Muscle layer of colon (tissue), 2 donors: ENCODE measurements around the gene LST1.

Experiments used
- H3K27ac ChIP-seq: one replicate; pipeline ENCODE4 v1.7.0; 2013; ENCODE audit warnings: low read depth, mild to moderate bottlenecking, low read length, moderate library complexity
- H3K27me3 ChIP-seq, 2 donors: one replicate each; pipeline ENCODE4 v1.7.0; 2013; ENCODE audit warnings: low read length in 2 of 2, mild to moderate bottlenecking in 2 of 2; ENCODE audit not compliant: insufficient read depth in 2 of 2, control insufficient read depth in 1 of 2
- H3K36me3 ChIP-seq: one replicate; pipeline ENCODE4 v1.7.0; 2013; ENCODE audit warnings: mild to moderate bottlenecking, low read length; ENCODE audit not compliant: insufficient read depth
- H3K4me1 ChIP-seq: one replicate; pipeline ENCODE4 v1.7.0; 2013; ENCODE audit warnings: mild to moderate bottlenecking, low read length; ENCODE audit not compliant: insufficient read depth
- H3K4me3 ChIP-seq, 2 donors: one replicate each; pipeline ENCODE4 v1.7.0; 2013; ENCODE audit warnings: low read length in 2 of 2, low read depth in 1 of 2, mild to moderate bottlenecking in 1 of 2, moderate library complexity in 1 of 2
- H3K9ac ChIP-seq: one replicate; pipeline ENCODE4 v1.7.0; 2013; ENCODE audit warnings: low read length
- H3K9me3 ChIP-seq: one replicate; pipeline ENCODE4 v1.7.0; 2013; ENCODE audit warnings: mild to moderate bottlenecking, low read length
- donor health status: abdominal sarcoma.
- donor health status: Adenocarcinoma of cecum.

The LST1 gene

DNA sequence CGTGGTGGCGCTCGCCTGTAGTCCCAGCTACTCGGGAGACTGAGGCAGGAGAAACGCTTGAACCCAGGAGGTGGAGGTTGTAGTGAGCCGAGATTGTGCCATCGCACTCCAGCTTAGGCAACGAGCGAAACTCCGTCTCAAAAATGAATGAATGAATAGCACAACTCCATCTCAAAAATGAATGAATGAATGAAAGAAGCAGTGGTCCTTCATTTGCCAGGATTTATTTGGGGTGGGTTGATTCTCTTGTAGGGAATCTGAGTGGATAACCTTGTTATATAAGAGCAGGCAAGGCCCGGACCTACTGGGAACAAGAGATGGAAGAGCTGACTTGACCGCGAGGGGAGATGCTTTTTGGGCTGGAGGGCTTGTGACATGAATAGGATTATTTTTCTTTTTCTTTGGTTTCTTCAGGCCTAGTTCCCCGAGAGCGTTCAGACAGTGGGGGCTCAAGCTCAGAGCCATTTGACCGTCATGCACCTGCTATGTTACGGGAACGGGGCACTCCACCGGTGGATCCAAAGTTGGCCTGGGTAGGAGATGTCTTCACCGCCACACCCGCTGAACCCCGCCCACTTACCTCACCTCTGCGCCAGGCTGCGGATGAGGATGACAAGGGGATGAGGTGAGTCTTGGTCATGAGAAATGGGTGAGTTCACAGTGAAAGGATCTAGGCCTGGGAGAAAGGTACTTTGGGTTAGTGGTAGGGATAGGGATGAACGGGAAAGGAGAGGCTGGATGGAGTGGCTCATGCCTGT is 44.3 kb downstream of the LST1 start:
- Histone ChIP-seq H3K27ac (no peak overlapping the region), H3K9ac (no peak overlapping the region), H3K4me1 (no peaks in the 10 kb centered on the region), H3K4me3 (no peak overlapping the region), H3K36me3 (peaks cover 96% of the 10 kb centered on the region), H3K9me3 (no peaks in the 10 kb centered on the region), H3K27me3 (no peaks in the 10 kb centered on the region)

DNA sequence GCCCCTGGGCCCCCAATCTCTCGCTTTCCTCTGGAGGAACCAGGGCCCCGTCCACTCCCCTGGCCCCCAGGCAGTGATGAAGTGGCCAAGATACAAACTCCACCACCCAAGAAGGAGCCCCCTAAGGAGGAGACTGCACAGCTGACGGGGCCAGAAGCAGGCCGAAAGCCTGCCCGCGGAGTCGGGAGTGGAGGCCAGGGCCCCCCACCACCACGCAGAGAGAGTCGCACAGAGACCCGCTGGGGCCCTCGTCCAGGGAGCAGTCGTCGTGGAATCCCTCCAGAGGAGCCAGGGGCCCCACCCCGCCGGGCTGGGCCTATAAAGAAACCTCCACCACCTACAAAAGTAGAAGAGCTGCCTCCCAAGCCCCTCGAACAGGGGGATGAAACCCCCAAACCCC is 45.1 kb downstream of the LST1 start:
- H3K9ac ChIP-seq: no peak overlapping the region
- no peaks in the 10 kb centered on the region for H3K4me1 ChIP-seq
- no peak overlapping the region for H3K4me3 ChIP-seq
- no peaks in the 10 kb centered on the region for H3K27me3 ChIP-seq
- peaks cover 96% of the 10 kb centered on the region for H3K36me3 ChIP-seq
- H3K9me3 ChIP-seq: no peaks in the 10 kb centered on the region
- H3K27ac ChIP-seq: no peak overlapping the region

DNA sequence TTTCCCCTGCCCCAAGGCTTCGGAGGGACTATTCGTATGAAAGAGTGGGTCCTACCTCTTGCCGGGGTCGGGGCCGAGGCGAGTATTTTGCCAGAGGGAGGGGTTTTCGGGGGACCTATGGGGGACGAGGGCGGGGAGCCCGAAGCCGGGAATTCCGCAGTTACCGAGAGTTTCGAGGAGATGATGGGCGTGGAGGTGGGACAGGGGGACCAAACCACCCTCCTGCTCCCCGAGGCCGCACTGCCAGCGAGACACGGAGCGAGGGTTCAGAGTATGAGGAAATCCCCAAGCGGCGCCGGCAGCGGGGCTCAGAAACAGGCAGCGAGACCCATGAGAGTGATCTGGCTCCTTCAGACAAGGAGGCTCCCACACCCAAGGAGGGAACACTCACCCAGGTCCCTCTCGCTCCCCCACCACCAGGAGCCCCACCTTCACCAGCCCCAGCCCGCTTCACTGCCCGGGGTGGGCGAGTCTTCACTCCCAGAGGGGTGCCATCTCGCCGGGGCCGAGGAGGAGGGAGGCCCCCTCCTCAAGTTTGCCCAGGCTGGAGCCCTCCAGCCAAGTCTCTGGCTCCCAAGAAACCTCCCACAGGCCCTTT is 45.7 kb downstream of the LST1 start:
- Histone ChIP-seq H3K27ac (no peak overlapping the region), H3K36me3 (peaks cover 96% of the 10 kb centered on the region), H3K4me3 (no peak overlapping the region), H3K4me1 (no peaks in the 10 kb centered on the region), H3K9ac (no peak overlapping the region), H3K9me3 (no peaks in the 10 kb centered on the region), H3K27me3 (no peaks in the 10 kb centered on the region)

DNA sequence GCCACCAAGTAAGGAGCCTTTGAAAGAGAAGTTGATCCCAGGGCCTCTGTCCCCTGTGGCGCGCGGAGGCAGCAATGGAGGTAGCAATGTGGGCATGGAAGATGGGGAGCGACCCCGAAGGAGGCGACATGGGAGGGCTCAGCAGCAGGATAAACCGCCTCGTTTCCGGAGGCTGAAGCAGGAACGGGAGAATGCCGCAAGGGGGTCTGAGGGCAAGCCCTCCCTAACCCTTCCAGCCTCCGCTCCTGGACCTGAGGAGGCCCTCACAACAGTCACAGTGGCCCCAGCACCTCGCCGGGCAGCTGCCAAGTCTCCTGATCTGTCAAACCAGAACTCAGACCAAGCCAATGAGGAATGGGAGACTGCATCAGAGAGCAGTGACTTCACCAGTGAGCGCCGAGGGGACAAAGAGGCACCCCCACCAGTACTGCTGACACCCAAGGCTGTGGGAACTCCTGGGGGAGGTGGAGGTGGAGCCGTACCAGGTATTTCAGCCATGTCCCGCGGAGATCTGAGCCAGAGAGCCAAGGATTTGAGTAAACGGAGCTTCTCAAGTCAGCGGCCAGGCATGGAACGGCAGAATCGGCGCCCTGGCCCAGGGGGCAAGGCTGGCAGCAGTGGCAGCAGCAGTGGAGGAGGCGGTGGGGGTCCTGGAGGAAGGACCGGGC is 46.3 kb downstream of the LST1 start:
- no peaks in the 10 kb centered on the region for H3K9me3 ChIP-seq
- no peak overlapping the region for H3K4me3 ChIP-seq
- H3K27ac ChIP-seq: no peak overlapping the region
- H3K9ac ChIP-seq: no peak overlapping the region
- H3K27me3 ChIP-seq: no peaks in the 10 kb centered on the region
- H3K36me3 ChIP-seq: peaks cover 96% of the 10 kb centered on the region
- H3K4me1 ChIP-seq: no peaks in the 10 kb centered on the region

DNA sequence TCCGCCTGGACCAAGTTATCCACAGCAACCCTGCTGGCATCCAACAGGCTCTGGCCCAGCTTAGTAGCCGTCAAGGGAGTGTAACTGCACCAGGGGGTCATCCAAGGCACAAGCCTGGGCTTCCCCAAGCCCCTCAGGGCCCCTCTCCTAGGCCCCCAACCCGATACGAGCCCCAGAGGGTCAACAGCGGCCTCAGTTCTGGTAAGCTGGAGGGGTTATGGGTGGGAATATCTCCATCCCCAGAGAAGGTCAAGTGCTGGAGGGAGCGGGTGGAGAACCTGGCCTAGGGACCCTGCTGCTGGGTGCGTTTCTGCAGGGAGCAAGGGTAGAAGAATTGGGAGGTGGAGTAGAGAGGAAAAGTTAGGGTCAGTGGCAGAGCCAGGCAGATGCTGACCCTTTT is 47.4 kb downstream of the LST1 start:
- H3K9me3 ChIP-seq: no peaks in the 10 kb centered on the region
- no peaks in the 10 kb centered on the region for H3K4me1 ChIP-seq
- H3K4me3 ChIP-seq: no peak overlapping the region
- H3K36me3 ChIP-seq: peaks cover 93% of the 10 kb centered on the region
- no peak overlapping the region for H3K9ac ChIP-seq
- no peak overlapping the region for H3K27ac ChIP-seq
- H3K27me3 ChIP-seq: no peaks in the 10 kb centered on the region

DNA sequence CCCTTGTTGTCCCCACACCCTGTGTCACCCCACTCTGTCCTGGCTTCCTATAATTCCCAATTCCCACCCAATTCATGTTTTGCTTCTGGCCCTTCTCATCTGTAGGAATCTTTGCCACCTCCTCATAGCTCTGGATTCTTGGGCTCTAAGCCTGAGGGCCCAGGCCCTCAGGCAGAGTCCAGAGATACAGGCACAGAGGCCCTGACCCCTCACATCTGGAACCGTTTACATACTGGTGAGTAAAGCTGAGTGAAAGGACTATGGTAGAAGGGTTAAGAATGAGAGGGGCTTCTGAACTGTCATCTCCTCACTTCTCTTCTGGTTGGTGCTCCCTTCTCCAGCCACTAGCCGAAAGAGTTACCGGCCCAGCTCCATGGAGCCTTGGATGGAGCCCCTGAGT is 48.1 kb downstream of the LST1 start:
- Histone ChIP-seq H3K9me3 (no peaks in the 10 kb centered on the region), H3K4me3 (no peak overlapping the region), H3K27ac (no peak overlapping the region), H3K27me3 (no peaks in the 10 kb centered on the region), H3K9ac (no peak overlapping the region), H3K36me3 (peaks cover 92% of the 10 kb centered on the region), H3K4me1 (no peaks in the 10 kb centered on the region)

DNA sequence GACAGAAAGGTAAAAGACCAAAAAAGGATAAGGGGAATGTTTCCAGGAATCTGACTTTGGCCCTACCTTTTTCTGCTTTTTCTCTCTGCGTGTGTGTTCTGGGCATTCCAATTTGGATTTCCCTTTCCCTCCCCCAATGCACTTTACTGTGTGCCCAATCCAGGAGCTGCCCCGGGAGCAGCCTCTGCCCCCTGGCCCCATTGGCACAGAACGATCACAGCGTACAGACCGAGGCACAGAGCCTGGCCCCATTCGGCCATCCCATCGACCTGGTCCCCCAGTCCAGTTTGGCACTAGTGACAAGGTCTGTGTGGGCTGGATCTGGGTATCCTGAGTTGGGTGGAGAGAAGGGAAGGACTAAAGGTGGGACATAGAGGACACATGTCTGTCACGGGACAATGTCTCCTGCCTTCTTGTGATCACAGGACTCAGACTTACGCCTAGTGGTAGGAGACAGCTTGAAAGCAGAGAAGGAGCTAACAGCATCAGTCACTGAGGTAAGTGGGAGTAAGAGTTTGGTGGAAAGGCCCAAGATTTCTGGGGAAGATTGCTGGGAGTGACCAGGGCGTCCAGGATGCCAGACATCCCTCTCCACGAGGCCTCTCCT is 49.0 kb downstream of the LST1 start:
- H3K4me3 ChIP-seq: no peak overlapping the region
- peaks cover 90% of the 10 kb centered on the region for H3K36me3 ChIP-seq
- no peaks in the 10 kb centered on the region for H3K4me1 ChIP-seq
- no peak overlapping the region for H3K9ac ChIP-seq
- H3K9me3 ChIP-seq: no peaks in the 10 kb centered on the region
- no peaks in the 10 kb centered on the region for H3K27me3 ChIP-seq
- no peak overlapping the region for H3K27ac ChIP-seq

DNA sequence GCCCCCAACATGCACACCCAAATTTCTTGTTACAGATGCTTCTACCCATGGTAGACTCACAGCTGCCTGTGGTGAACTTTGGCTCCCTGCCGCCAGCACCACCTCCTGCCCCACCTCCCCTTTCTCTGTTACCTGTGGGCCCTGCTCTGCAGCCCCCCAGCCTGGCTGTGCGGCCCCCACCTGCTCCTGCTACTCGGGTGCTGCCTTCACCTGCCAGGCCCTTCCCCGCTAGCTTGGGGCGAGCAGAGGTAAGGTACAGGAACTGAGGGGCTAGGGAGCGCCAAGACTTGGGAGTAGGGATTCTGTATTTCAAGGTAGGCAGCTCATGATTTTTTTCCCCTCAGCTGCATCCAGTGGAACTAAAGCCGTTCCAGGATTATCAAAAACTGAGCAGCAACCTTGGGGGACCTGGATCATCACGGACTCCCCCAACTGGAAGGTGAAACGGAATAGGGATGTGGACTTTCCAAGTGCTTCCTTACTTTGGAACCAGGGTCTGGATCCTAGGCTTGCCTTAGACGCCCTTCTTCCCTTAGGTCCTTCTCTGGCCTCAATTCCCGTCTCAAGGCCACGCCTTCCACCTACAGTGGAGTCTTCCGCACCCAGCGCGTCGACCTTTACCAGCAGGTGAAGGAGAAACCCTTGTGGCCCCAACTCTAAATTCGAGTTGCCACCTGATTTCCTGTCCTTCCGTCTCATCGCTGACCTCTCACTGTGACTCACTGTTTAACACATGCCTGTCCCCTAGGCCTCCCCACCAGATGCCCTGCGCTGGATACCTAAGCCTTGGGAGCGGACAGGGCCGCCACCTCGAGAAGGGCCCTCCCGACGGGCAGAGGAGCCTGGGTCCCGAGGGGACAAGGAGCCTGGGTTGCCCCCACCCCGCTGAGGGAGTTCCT is 50.9 kb downstream of the LST1 start:
- Histone ChIP-seq H3K27me3 (no peaks in the 10 kb centered on the region), H3K9ac (no peak overlapping the region), H3K4me1 (no peaks in the 10 kb centered on the region), H3K4me3 (no peak overlapping the region), H3K27ac (no peak overlapping the region), H3K36me3 (peaks cover 91% of the 10 kb centered on the region), H3K9me3 (no peaks in the 10 kb centered on the region)
